Stimulated activated CD8-positive, alpha-beta memory T cell treated with anti-CD3 and anti-CD28 coated beads, Interleukin-4, amount 100 ng/mL, for 1 hour (primary cell): ENCODE results near the gene ZKSCAN5.
"Not testable (repeated sequence)": the region's sequence is repeated elsewhere in the genome, so short reads cannot be mapped to it uniquely, and the experiment has no call there.

Experiments
- DNase-seq, 2 donors: peaks; one replicate each; pipeline ENCODE4 v3.0.0-alpha.2; 2020; ENCODE audit warnings: low read depth in 2 of 2, low spot score in 1 of 2

ZKSCAN5 gene

DNA sequence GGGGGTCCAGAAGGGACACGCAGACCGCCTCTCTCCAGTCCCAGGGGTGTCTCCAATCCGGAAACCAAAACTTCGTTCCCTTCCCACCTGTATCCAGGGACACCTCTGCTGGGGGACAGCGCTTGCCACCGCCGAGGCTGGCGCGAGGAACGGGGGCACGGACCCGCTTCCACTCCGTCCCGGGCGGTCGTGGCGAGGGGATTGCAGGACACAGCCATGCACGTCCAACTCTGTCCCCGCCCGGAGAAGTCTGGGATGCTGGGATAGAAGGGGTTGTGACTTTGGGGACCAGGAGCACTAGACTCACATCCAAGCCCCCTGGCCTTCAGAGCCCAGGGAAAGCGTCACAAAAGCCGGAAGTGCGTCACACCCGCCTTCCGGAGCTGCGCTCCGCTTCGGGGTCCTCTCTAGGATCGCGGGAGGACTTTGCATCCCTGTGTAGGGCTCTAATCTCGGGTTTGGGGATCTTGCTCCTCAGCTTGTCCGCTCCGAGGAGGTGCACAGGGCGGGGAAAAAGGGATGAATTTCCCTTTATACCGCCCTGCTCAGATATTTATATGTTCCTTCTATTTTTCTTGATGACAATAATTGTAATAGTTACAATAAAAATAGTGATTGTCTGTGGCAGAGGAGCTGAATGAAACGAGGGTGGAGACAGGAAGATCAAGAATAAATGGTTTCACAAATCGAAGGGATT, 47.5 kb downstream of the ZKSCAN5 start, which contains the start of gene FAM200A:
Gene FAM200A (minus strand): TSS at position 348 of the 697 bp plus-strand sequence. CDS start 3,707 bp downstream, outside the sequence.
- DNase-seq, result peak; percentile 64 to 74

DNA sequence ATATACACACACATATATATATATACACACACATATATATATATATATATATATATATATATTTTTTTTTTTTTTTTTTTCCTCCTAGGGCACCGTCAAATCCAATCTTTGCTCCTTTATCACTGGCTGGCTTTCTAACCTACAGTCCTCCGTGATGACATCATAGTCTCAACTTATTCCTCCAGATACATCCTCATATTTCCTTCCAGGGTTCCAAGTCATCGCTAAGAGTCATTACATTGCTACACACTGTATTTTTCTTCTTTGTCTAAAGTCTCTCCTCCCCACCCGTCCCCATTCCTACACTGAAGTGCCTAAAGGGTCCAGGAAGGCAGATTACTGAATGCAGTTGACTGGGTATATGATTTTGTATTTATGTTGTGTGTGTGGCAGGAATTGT, 48.6 kb downstream of the ZKSCAN5 start:
- no peak for DNase-seq

DNA sequence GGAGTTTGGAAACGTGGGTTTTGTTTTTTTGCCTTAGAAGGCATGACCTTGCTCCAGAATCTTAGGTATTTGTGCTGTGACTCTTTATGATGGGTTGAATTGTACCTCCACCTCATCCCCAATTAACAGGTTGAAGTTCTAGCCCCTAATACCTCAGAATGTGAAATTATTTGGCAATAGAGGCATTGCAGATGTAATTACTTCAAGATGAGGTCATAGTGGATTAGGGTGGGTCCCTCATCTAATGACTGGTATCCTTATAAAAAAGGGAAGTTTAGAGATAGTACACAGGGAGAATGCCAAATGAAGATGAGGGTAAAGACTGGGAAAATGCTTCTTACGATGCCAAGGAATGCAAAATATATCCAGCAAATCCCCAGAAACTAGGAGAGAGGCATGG, 50.5 kb downstream of the ZKSCAN5 start:
- no peak for DNase-seq

DNA sequence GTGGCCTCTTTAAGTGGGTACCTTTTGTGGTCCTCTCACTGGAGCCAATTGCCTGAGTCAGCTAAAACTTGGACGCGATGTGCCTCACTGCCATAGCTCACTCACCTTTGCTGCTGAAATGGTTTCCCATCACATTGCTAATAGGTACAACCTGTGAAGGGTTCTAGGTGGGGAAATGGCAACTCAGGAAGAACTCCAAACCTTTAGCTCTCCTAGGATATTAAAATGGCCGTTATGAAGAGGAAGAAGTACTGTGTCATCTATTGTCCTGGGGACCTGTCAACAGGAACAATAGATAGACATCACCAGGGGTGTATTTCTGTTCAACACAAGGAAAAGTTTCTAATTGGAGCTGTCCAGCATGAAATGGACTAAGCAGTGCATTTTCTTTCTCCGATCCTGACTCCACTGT, 52.7 kb downstream of the ZKSCAN5 start:
- no peak for DNase-seq

DNA sequence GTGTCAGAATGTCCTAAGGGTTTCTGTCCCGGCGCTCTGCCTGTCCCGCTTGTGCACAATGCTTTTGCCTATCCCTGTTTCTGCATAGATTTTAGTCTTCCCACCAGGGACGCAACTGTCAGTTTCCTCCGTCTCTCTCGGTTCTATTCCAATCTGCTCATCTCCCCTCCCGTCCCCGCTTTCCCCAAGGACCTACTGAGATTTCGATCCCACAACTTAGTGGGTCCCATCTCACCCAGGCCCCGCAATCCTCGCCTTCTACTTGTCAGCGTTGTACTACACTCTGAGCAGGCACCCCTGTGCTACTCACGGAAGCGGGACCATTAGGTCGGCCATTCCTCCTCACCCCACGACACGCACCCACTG, 53.5 kb downstream of the ZKSCAN5 start:
- no peak for DNase-seq

DNA sequence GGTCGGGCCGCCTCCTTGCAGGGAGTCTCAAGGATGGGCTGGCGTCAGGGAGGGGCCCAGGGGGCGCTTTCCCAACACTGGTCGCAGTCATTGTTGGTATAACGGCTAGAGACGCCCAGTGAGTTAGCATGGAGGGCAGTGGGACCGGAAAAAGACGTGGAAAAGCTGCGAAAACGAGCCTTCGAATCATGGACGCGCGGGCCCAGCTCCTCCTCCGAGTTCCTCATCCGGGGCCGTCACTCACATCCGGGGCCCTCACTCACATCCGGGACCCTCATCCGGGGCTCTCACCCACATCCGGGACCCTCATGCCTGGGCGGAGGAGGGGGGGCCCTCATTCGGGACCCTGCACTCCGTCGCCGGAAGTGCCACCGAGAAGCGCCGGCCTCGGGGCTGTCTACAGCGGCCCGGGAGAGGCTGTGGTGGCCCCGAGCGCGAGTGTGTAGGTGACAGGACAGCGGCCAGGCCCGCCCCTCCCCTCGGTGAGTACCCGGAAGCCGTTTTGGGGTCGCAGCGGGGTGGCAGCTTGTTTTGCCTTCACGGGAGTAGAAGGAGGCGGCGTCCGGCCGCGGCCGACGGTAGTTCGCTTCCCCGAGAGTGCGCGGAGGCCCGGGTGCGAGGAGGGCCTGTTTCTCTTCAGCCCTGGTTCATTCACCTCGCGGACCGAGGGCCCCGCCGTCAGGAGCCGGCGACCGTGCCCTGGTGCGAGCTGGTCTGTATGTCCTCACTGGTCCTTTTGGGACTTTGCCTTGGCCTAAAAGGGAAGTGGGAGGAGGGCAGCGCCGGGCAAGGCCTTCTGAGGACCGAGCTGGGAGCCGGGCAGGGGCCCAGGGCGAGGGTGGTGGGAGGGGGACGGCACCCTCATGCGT, 54.1 kb downstream of the ZKSCAN5 start, which contains the start of gene ZNF655:
Gene ZNF655 (plus strand): TSS at position 337 of the 869 bp plus-strand sequence. CDS start 1,918 bp downstream, outside the sequence.
- DNase-seq, result peak; percentile 75 to 82

DNA sequence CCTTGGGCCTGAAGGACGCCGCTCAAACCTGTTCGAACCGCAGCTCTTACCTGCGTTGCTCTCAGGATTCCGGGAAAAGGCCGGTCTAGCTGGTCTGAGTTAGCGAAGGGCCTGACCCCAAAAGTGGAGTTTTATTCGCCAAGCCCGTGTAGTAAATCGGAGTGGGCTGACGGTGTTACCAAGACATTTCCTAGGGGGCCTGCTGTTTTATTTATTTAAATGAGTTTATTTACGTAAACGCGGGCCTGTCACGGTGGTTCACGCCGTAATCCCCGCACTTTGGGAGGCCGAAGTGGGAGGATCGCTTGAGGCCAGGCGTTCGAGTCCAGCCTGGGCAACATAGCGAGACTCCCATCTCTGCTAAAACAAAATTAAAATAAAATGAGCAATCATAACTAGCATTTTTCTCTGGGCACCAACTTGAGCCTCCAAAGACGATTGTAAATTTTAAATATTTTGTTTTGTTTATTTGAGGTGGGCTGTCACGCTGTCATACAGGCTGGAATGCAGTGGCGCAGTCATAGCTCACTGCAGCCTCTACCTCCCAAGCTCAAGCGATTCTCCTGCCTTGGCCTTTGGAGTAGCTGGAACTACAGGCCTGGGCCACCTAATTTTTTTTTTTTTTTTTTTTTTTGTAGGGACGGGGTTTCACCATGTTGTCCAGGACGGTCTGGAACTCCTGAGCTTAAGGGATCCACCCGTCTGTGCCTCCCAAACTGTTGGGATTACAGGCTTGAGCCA, 54.9 kb downstream of the ZKSCAN5 start:
- no peak for DNase-seq

DNA sequence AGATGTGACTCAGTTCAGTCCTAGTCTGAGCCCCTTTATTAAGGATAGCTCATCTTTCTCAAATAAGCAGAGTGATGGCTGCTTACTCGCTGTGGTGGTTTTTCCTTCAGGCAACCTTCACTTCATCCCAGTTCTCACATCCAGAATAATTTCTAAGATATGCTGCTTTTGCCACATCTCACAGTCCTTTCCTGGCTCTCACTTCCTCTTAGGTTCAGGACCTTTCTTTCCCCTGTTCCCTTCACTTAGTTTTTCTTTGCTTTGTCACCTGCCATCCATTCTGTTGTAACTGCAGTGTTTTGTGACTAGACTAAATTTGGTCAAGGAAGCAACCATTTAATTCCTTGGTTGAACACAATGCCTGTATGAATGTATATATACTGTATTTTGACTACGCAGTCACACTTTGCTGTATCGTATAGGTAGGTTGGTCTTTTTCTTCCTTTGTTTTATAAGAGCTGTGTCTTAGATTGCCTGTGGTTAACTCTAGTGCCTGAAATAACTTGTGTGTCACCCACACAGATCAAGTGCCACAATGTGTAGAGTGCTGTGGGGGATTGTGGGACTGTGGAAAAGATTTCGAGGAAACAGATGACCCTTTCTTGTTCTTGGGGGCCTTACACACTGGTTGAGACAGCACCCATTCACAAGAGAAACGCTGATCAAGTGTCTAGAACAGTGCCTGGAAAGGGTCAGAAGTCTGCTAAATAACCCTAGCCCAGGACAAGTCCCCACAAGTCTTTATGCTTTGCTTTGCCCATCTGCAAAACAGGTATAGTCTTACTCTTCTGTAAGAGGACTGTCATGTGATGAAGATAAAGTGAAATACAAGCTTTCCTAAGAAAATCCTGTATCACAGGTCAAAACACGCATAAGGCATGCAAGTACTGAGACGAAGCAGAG, 56.6 kb downstream of the ZKSCAN5 start:
- no peak for DNase-seq

DNA sequence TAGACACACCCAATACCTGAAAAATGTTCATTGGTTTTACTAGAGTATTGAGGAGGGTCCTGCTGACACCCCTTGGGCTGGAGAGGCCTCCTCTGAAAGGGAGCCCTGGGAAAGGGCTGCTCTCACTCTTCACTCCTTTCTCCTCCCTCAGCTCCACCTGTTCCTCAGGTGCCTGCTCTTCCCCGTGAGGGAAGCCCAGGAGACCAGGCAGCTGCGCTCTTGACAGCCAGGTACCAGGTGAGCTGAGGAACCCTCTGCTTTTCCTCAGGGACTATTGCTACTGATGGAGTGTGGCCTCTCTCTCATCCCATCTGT, 57.2 kb downstream of the ZKSCAN5 start:
- no peak for DNase-seq

DNA sequence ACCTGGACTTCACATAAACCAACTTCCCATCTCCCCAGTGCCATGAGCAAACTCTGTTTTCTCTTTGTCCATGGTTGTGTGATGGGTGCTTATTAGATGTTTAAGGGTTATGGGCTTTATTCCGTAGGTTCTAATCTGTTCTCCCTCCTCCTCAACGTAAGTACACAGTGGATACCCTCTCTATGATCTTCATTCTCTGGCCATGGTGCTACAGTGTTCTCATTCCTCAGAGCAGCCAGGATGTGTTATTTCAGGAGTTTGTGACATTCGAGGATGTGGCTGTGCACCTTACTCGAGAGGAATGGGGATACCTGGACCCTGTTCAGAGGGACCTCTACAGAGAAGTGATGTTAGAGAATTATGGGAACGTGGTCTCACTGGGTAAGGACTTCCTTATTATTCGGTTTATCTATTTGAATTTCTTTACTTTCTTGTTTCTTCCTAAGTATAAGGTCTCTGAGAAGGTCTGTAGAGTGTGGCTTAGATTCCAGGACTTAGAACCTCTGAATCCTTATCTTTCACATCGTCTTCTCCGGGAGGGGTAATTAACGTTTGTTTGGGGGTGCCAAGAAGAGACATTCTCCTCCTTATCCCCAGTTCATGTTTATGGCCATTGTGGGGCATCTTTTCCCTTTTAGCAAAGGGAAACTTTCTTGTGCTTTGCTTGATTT, 57.8 kb downstream of the ZKSCAN5 start:
- no peak for DNase-seq

DNA sequence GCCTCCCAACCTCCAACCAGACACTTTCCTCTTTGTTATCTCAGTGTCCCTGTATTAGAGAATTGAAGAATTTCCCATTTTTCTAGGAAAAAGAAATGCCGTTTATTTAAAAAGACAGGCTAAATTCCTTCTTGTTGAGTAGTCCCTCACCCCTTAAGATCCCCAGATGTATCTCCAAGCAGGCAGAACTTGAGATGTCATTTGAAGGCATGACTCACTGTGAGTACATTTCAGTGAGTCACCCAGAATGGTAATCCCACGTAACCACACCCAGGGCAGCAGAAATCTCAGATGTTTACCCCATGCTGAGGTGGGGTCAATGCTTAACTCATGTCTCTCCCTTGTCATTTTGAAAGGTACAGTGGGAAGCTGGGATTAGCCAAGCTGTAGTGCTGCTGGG, 58.4 kb downstream of the ZKSCAN5 start:
- peak in 1 of 2 donors; percentile 8 for DNase-seq

DNA sequence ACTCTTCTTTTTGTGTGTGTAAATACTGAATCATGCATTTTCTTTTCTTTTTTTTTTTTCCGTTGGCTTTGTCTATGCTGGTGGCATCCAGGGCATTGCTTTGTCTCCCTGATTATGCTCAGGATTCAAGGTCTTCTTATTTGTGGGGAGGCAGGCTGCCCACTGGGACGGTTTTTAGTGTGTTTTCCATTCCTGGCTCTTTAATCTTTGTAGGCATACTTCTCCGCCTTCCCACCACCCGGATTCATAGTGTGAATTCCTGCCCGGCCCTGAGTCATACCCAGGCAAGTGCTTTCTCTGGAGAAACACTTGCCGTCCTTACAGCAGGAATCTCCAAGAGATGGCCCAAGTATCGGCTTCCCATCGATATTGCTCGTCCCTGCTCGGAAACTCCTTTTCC, 59.2 kb downstream of the ZKSCAN5 start:
- DNase-seq, result no peak

DNA sequence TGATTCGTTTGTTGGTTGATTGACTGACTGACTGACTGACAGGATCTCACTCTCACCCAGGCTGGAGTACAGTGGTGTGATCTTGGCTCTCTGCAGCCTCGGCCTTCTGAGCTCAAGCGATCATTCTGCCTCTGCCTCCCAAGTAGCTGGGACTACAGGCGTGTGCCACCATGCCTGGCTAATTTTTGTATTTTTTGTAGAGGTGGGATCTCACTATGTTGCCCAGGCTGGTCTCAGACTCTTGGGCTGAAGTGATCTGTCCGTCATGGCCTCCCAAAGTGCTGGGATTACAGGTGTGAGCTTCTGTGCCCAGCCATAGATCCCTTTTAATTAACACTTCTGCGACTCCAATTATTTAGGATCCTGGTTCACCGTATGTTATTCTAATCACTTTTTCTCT, 64.3 kb downstream of the ZKSCAN5 start:
- DNase-seq, result not testable (repeated sequence)

DNA sequence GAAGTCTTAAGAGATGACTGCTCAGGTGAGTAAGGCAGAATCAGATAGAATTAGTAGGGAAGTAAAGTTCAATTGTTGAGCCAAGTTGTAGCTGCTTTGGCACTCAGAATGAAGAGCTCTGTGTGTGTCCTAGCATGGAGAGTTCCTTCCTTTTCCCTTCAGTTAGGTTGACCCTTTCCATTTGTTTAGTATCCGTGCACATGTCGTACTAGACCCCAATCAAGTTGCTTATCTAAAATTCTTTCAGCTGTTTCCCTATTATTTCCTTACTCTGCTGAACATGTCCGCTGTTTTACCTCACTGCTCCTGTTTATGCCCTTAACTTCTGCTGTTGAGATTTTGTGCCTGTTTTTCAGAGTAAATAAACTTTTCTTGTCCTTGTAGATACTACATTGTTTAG, 67.3 kb downstream of the ZKSCAN5 start:
- no peak for DNase-seq

DNA sequence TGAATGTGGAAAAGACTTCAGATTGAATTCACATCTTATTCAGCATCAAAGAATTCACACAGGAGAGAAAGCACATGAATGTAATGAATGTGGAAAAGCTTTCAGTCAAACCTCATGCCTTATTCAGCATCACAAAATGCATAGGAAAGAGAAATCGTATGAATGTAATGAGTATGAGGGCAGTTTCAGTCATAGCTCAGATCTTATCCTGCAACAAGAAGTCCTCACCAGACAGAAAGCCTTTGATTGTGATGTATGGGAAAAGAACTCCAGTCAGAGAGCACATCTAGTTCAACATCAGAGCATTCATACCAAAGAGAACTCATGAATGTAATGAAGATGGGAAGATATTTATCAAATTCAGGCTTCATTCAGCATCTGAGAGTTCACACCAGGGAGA, 68.8 kb downstream of the ZKSCAN5 start:
- DNase-seq, result no peak

DNA sequence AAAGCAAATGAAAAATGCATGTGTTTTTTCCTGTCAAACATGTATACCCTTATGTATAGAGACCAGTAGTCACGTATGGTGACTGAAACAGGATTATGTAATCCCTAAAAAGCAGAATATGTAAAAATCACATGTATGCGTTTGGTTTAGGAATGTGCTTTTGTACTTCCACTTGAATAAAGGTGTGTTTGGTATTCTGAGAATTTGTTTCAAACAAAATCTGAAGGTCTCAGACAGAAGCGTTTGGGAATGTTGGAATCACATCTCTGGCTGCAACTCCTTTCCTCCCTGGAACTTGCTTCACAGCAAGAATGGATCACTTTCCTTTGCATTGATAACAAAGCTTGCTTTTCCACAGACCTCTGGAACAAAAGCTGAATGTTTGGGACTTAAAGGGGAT, 71.8 kb downstream of the ZKSCAN5 start:
- DNase-seq, result no peak

DNA sequence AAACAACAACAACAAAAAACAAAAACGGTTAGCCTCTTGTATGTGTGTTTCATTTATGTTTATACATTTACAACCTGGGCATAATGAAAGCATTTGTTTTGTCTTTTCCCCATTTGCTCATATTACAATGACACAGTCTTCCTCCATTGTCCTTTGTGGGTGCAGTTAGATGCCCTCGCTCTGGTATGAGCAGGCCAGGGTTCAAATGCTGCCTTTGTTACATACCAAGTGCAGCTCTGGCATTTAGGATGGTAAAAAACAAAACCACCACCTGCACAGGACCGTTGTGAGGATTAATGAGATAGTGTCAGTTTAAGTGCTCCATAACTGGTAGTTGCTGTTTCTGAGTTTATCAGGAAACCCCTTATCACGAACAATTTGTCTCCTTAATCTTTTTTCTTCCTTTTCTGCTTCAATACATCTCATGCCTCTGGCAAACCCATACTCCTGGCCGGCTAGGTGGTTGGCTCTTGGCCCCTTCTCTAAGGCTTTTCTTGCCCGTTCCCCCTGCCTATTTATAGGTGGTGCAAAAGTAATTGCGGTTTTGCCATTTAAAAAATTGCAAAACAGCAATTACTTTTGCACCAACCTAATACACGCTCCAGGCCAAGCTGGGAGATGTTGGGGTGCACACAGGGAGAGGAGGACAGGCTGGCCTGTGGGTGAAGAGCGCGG, 75.0 kb downstream of the ZKSCAN5 start:
- no peak for DNase-seq

DNA sequence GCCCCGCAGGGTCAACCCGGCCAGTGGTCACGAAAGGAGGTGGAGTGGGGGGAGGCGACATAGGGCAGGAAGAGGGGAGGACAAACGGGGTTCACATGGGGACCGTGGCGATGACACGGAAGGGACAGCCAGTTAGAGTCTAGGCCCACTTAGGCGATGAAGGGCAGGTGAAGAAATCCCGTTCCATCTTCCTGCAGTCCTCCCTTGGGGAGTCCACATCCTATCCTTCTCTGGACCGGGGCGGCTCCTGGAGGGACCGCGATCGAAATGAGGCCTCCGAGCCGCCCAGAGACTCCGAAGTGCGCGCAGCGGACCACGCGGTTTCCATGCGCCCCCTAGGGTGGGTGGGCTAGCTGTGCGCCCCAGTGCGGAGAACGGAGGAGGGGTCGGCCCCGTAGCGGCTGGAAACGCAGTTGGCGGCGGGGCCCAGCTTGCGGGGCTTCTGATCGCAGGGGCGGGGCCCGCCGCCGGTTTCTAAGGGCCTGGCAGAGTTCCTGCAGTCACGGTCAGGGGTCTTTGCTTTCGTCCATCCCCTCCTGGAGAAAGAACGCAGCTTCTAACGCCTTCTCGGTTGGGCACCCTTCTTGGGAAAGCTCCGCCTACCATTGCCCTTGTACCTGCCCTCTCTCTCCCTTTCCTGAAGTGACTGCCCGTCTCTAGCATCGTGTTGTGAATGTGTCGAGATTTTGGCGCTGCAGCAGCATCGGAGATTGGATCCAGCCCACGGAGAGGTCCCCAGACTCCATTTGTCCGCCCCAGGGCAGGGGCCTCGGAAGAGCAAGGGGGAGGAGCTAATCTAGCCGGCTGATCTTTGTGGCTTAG, 75.7 kb downstream of the ZKSCAN5 start:
- DNase-seq, result peak in 1 of 2 donors; percentile 43
